HG03064 (cell line): ENCODE data around the gene PSMG3.

Experiments used
- ATAC-seq: cut with Tn5 transposase; IDR thresholded peaks from one replicate; pipeline ENCODE4 v1.9.1; 2021; ENCODE audit warnings: low read depth; ENCODE audit not compliant: unreplicated experiment

The PSMG3 gene

DNA sequence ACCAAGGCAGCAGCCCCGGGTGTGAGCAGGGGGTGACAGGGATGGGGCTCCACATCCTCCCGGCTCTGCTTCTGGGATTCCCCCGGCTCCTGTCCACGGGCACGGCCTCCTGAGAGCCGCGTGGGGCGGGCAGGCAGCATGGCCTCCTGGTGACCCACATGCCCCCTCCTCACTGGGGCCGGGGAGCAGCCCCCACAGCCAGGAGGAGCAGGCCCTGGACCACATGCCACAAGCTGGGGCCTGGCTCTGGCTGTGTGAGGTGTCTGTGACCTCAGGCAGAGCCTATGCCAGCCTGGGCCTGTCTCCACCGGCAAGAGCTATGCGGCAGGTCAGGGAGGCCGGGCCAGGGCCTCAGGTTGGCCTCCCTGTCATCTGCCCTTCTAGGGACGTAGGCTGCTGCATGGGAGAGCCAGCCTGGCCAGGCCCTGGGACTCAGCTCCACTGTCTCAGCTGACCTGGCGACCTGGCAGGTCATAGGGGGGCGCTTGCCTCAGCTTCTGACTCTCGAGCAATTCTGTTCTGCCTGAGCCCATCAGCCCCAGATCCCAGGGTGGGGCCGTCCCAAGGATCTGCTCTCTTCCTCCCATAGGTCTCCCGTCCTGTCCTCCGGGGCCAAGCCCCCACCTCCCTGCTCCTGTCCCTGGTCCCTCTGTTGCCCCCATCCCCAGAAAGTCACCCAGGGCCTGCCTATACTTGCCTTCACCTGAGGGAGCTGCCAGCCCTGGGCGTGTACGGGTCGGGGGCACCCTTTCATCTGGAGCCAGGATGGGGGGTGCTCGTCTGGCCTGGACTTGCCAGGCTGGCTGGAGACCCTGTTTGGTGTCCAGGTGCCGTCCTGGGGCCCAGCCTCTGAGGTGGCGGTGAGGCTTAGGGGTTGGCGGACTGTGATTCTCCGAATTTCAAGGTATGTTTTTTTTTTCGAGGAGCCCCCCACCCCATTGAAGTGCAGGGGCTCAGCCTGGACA is 9.9 kb downstream of the PSMG3 start:
- ATAC-seq, result no peak

DNA sequence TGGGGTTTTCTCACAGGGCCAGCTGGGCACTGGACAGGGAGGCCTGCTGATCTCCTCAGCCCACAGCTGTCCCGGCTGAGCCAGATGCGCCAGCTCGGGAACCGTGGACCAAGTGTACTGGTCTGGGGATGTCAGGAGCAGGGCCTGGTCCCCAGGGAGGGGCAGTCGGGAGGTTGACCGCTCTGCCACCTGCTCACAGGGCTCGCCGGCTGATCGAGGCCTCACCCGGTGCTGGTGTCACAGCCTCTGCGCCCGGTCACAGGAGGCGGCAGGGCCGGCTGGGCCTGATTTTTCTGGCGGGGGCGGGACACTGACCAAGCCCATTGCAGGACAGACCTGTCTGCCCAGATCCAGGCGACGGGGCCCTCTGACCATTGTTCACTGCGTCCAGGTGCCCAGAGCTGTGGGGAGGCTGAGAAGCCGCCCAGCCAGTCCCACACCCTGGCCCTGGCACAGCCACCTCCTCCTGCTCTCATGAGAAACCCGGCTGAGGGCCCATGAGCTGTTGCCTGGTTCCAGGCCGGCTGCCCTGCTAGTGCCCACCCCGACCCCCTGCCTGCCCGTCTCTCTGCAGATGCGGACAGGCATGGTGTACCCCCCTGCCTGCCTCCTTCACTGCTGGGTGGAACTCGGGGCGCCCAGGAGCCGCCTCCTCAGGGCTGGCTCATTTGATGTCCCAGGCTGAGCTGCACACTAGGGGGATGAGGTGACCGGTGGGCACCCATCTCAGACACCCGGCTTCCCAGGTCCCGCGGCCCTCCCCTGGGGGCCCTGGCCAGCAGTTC is 10.8 kb downstream of the PSMG3 start:
- ATAC-seq, result no peak

- ATAC-seq, result no peak
Measured at GRCh38 chr7:1558181-1558811, 11.5 kb downstream of the PSMG3 start.

DNA sequence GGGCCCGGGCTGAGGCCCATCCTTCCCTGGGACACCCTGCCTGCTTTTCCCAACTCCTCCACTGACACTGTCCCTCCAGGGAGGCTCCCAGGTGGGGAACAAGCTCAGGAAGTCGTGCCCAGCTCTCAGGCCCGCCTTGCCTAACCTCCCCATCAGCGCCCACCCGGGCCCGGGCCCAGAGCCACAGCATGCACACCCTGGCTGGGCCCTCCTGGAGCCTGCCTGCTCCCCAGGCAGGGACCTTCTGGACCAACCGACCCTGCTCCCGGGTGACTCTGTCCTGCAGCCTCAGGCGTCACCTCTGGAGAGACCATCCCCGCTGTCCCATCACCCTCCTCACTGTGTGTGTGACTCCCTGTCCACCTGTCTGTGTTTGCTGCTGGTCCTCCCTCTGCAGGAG is 12.1 kb downstream of the PSMG3 start:
- no peak for ATAC-seq

GRCh38 chr7:1557006-1557405 is 12.8 kb downstream of the PSMG3 start:
- ATAC-seq, result no peak

DNA sequence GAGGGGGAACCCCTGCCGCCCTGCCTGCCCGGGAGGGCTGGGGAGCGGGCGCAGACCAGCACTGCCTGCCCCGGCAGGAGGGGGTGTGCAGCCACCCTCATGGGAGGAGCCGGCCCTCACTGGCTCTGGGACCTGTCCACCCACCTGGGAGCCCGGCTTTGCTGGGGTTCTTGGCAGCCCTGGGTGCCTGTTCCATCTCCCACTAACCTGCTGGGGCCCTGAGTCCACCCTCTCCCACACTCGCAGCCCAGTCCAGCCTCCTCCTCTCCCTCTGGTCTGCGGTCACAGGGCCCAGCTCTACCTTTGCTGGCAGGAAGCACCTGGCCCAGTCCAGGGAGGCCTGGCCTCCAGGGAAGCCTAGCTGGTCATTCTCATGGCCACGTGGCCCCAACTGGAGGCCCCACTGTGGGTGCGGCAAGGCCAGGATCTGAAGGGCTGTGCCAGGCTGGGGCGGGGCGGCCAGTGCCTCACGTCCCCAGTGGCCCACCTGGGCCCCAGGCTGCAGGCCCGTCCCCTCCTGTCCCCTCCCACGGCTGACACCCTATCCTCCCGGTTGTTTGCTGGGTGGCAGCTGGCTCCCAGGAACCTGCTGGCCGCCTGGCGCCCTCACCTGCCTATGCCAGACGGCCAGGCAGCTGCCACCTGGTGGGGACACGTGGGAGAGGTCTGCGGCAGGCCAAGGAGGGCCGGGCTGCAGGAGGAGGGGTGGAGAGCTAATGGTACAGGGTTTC is 13.9 kb downstream of the PSMG3 start, which contains the start of gene TMEM184A:
Gene TMEM184A (minus strand): TSS at position 393 of the 731 bp plus-strand sequence. CDS start 721 bp downstream, outside the sequence.
- ATAC-seq, result no peak

DNA sequence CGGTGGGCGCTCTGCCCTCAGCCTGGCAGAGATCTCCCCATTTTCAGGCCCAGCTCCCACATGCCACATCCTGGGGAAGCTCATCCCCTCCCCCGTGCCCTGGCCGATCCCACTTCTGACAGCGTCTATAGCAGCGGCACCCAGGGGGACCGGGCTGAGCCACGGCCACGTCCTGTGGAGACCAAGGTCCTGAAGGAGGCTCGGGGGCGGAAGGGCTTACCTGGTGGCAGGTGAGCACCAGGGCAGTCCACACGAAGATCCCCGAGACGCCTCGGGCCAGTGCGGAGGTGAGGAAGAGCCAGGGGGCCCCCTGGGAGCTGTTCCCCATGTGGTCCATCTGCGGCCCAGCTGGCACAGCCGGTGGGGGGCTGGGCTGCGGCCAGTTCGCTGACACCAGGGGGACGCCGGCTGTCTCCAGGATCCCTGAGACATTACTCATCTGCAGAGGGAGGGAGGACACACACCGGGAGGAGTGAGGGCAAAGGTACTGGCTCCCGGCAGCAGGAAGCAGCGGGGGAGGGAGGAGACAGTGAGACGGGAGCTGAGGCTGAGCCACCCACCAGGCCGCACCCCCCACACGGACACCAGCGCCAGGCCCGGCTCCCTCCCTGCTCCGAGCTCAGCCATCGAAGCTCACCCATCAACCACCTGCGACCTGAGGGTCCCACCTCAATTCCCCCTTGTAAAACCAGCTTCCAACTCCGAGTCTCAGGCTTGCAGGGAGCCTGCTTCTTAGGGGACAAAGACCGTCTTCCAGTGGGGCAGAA is 14.6 kb downstream of the PSMG3 start:
- no peak for ATAC-seq

- ATAC-seq, result no peak
Measured at GRCh38 chr7:1554333-1555045, 15.3 kb downstream of the PSMG3 start.

GRCh38 chr7:1553512-1554210 is 16.2 kb downstream of the PSMG3 start:
- no peak for ATAC-seq

- no peak for ATAC-seq
Measured at GRCh38 chr7:1552200-1552599, 17.6 kb downstream of the PSMG3 start.

- no peak for ATAC-seq
Measured at GRCh38 chr7:1550846-1551155, 19.0 kb downstream of the PSMG3 start.

GRCh38 chr7:1550005-1550845 is 19.6 kb downstream of the PSMG3 start:
- ATAC-seq, result no peak

GRCh38 chr7:1549357-1550004 is 20.4 kb downstream of the PSMG3 start:
- no peak for ATAC-seq

GRCh38 chr7:1548944-1549343 is 20.9 kb downstream of the PSMG3 start:
- ATAC-seq, result no peak

- ATAC-seq, result no peak
Measured at GRCh38 chr7:1548438-1548831, 21.4 kb downstream of the PSMG3 start.

GRCh38 chr7:1547777-1548437 is 21.9 kb downstream of the PSMG3 start:
- ATAC-seq, result no peak
